Measurements from ENCODE around the gene C1QL3.

Gene C1QL3

GRCh38 chr10:16519908-16520861 is 1.5 kb downstream of the C1QL3 start:
- peak; percentile 30 for ATAC-seq
- Mint-ChIP-seq H3K27ac (no peak overlapping the region), H3K27me3 (peaks cover 41% of the 10 kb centered on the region), H3K36me3 (ENCODE audit: low read depth) (peaks cover 4% of the 10 kb centered on the region), H3K4me1 (peaks cover 13% of the 10 kb centered on the region), H3K9me3 (no peaks in the 10 kb centered on the region), H3K4me3 (peak overlapping the region; percentile 61)
- peak; percentile 20 for DNase-seq

- no peak overlapping the region for H3K27ac Mint-ChIP-seq
Measured at GRCh38 chr10:16519250-16519907, 2.3 kb downstream of the C1QL3 start.

GRCh38 chr10:16518822-16519221 is 2.9 kb downstream of the C1QL3 start:
- Mint-ChIP-seq H3K36me3 (ENCODE audit: low read depth) (peaks cover 5% of the 10 kb centered on the region), H3K4me3 (no peak overlapping the region), H3K27ac (no peak overlapping the region), H3K4me1 (peaks cover 13% of the 10 kb centered on the region), H3K27me3 (peaks cover 31% of the 10 kb centered on the region), H3K9me3 (no peaks in the 10 kb centered on the region)
- DNase-seq (no peak), ATAC-seq (no peak)

More at GRCh38 chr10:16519250-16519907, 2.3 kb downstream of the C1QL3 start:
- Mint-ChIP-seq H3K4me1 (peaks cover 13% of the 10 kb centered on the region), H3K4me3 (peak overlapping the region; percentile 60), H3K36me3 (ENCODE audit: low read depth) (peaks cover 4% of the 10 kb centered on the region), H3K9me3 (no peaks in the 10 kb centered on the region), H3K27me3 (peaks cover 37% of the 10 kb centered on the region)
- ATAC-seq (no peak), DNase-seq (no peak)

GRCh38 chr10:16510843-16511242 is 10.8 kb downstream of the C1QL3 start:
- no peak for ATAC-seq
- Mint-ChIP-seq H3K36me3 (ENCODE audit: low read depth) (peaks cover 16% of the 10 kb centered on the region), H3K4me3 (no peak overlapping the region), H3K27me3 (no peaks in the 10 kb centered on the region), H3K4me1 (no peaks in the 10 kb centered on the region), H3K27ac (no peak overlapping the region), H3K9me3 (no peaks in the 10 kb centered on the region)
- no peak for DNase-seq

- ATAC-seq (no peak), DNase-seq (no peak)
- H3K4me1 Mint-ChIP-seq, result no peaks in the 10 kb centered on the region
- no peak overlapping the region for H3K4me3 Mint-ChIP-seq
- H3K9me3 Mint-ChIP-seq, result no peaks in the 10 kb centered on the region
- no peak overlapping the region for H3K27ac Mint-ChIP-seq
- H3K27me3 Mint-ChIP-seq, result no peaks in the 10 kb centered on the region
- peaks cover 16% of the 10 kb centered on the region for H3K36me3 Mint-ChIP-seq (ENCODE audit: low read depth)
Measured at GRCh38 chr10:16509996-16510395, 11.7 kb downstream of the C1QL3 start.

GRCh38 chr10:16505161-16505560 is 16.5 kb downstream of the C1QL3 start:
- no peak for ATAC-seq
- Mint-ChIP-seq H3K9me3 (no peaks in the 10 kb centered on the region), H3K27ac (no peak overlapping the region), H3K4me1 (peaks cover 2% of the 10 kb centered on the region), H3K4me3 (no peak overlapping the region), H3K36me3 (ENCODE audit: low read depth) (peaks cover 15% of the 10 kb centered on the region), H3K27me3 (no peaks in the 10 kb centered on the region)
- no peak for DNase-seq

GRCh38 chr10:16497911-16498310 is 23.8 kb downstream of the C1QL3 start:
- Mint-ChIP-seq H3K9me3 (no peaks in the 10 kb centered on the region), H3K27ac (no peak overlapping the region), H3K27me3 (no peaks in the 10 kb centered on the region), H3K36me3 (ENCODE audit: low read depth) (peaks cover 23% of the 10 kb centered on the region), H3K4me1 (no peaks in the 10 kb centered on the region), H3K4me3 (no peak overlapping the region)
- ATAC-seq (no peak), DNase-seq (no peak)

- Mint-ChIP-seq H3K27ac (no peak overlapping the region), H3K27me3 (no peaks in the 10 kb centered on the region), H3K4me3 (no peak overlapping the region), H3K36me3 (ENCODE audit: low read depth) (peaks cover 23% of the 10 kb centered on the region), H3K9me3 (no peaks in the 10 kb centered on the region), H3K4me1 (no peaks in the 10 kb centered on the region)
- ATAC-seq (no peak), DNase-seq (no peak)
Measured at GRCh38 chr10:16493884-16494536, 27.7 kb downstream of the C1QL3 start.

GRCh38 chr10:16491933-16492332 is 29.7 kb downstream of the C1QL3 start:
- ATAC-seq, result no peak
- Mint-ChIP-seq H3K4me3 (no peak overlapping the region), H3K27me3 (no peaks in the 10 kb centered on the region), H3K9me3 (no peaks in the 10 kb centered on the region), H3K4me1 (no peaks in the 10 kb centered on the region), H3K36me3 (ENCODE audit: low read depth) (peaks cover 34% of the 10 kb centered on the region), H3K27ac (no peak overlapping the region)
- no peak for DNase-seq

- no peaks in the 10 kb centered on the region for H3K9me3 Mint-ChIP-seq
- DNase-seq, result no peak
- H3K4me3 Mint-ChIP-seq, result no peak overlapping the region
- no peak overlapping the region for H3K27ac Mint-ChIP-seq
- H3K4me1 Mint-ChIP-seq, result no peaks in the 10 kb centered on the region
- peaks cover 36% of the 10 kb centered on the region for H3K36me3 Mint-ChIP-seq (ENCODE audit: low read depth)
- ATAC-seq, result no peak
- H3K27me3 Mint-ChIP-seq, result no peaks in the 10 kb centered on the region
Measured at GRCh38 chr10:16490511-16490910, 31.2 kb downstream of the C1QL3 start.

GRCh38 chr10:16483241-16483917 is 38.3 kb downstream of the C1QL3 start:
- peaks cover 4% of the 10 kb centered on the region for H3K4me1 Mint-ChIP-seq
- no peak overlapping the region for H3K4me3 Mint-ChIP-seq
- no peak for DNase-seq
- no peak for ATAC-seq
- no peak overlapping the region for H3K27ac Mint-ChIP-seq
- H3K27me3 Mint-ChIP-seq, result no peaks in the 10 kb centered on the region
- no peaks in the 10 kb centered on the region for H3K9me3 Mint-ChIP-seq
- peaks cover 30% of the 10 kb centered on the region for H3K36me3 Mint-ChIP-seq (ENCODE audit: low read depth)

GRCh38 chr10:16481052-16481728 is 40.5 kb downstream of the C1QL3 start:
- no peak overlapping the region for H3K27ac Mint-ChIP-seq
- DNase-seq (no peak), ATAC-seq (no peak)
- H3K4me3 Mint-ChIP-seq, result no peak overlapping the region
- peaks cover 4% of the 10 kb centered on the region for H3K4me1 Mint-ChIP-seq
- H3K27me3 Mint-ChIP-seq, result no peaks in the 10 kb centered on the region
- peaks cover 20% of the 10 kb centered on the region for H3K36me3 Mint-ChIP-seq (ENCODE audit: low read depth)
- H3K9me3 Mint-ChIP-seq, result no peaks in the 10 kb centered on the region

- H3K4me3 Mint-ChIP-seq, result no peak overlapping the region
- no peak overlapping the region for H3K27ac Mint-ChIP-seq
- no peaks in the 10 kb centered on the region for H3K27me3 Mint-ChIP-seq
- no peaks in the 10 kb centered on the region for H3K9me3 Mint-ChIP-seq
- no peak for ATAC-seq
- H3K4me1 Mint-ChIP-seq, result peaks cover 4% of the 10 kb centered on the region
- no peak for DNase-seq
- H3K36me3 Mint-ChIP-seq (ENCODE audit: low read depth), result peaks cover 8% of the 10 kb centered on the region
Measured at GRCh38 chr10:16478801-16479200, 42.9 kb downstream of the C1QL3 start.

- Mint-ChIP-seq H3K27me3 (no peaks in the 10 kb centered on the region), H3K4me1 (no peaks in the 10 kb centered on the region), H3K27ac (no peak overlapping the region), H3K4me3 (no peak overlapping the region), H3K36me3 (ENCODE audit: low read depth) (peaks cover 9% of the 10 kb centered on the region), H3K9me3 (no peaks in the 10 kb centered on the region)
- ATAC-seq (no peak), DNase-seq (no peak)
Measured at GRCh38 chr10:16477757-16478156, 43.9 kb downstream of the C1QL3 start.

Measured in activated naive CD8-positive, alpha-beta T cell treated with anti-CD3 and anti-CD28 coated beads, Interleukin-2, amount 50 U/mL, for 24 hours (primary cell).